Renal pelvis (tissue), 12 donors: ENCODE results near the gene SUOX. TPM values are rescaled to one million over a fixed set of nuclear protein-coding genes. Genes with fewer than 3 reads are reported as not detected.

Source experiments
- DNase-seq: peaks from one replicate; pipeline ENCODE4 v3.0.0-alpha.2; 2013
- long read RNA-seq, 16 experiments: transcript quantifications; one replicate each; lab custom pipeline, GENCODE V29; 2026
- polyA plus RNA-seq, 3 donors: library from polyadenylated mRNA; unstranded; fragments of 120-200 nt; gene quantifications; one replicate each; pipeline ENCODE4 v1.2.1, GENCODE V29; 2013; ENCODE audit not compliant: insufficient read length in 3 of 3

The SUOX gene
- polyA plus RNA-seq, result 10 to 100 TPM; 49.5 to 56.8 (median 53.3) TPM
- long read RNA-seq, donor 1, transcript SUOX-201 (5 exons, 2,364 nt), result major isoform, 6 of 9 reads
- long read RNA-seq, donor 1, partial matches to known transcripts, result 0 of 9 reads
- long read RNA-seq, donor 1, other reads (novel, unspliced or antisense), result 0 of 9 reads
- long read RNA-seq, donor 2, transcript SUOX-202 (4 exons, 2,306 nt), result minor isoform, 5 of 20 reads
- long read RNA-seq, donor 2, transcript SUOX-201 (5 exons, 2,364 nt), result major isoform, 10 of 20 reads
- long read RNA-seq, donor 2, partial matches to known transcripts, result 0 of 20 reads
- long read RNA-seq, donor 2, other reads (novel, unspliced or antisense), result 0 of 20 reads
- long read RNA-seq, donor 3, partial matches to known transcripts, result 0 of 11 reads
- long read RNA-seq, donor 3, other reads (novel, unspliced or antisense), result 0 of 11 reads
- long read RNA-seq, donor 4, transcript SUOX-202 (4 exons, 2,306 nt), result major isoform, 5 of 12 reads
- long read RNA-seq, donor 4, transcript SUOX-201 (5 exons, 2,364 nt), result major isoform, 5 of 12 reads
- long read RNA-seq, donor 4, partial matches to known transcripts, result 0 of 12 reads
- long read RNA-seq, donor 4, other reads (novel, unspliced or antisense), result 0 of 12 reads
- long read RNA-seq, donor 5, transcript SUOX-201 (5 exons, 2,364 nt), result major isoform, 9 of 10 reads
- long read RNA-seq, donor 5, partial matches to known transcripts, result 0 of 10 reads
- long read RNA-seq, donor 5, other reads (novel, unspliced or antisense), result 0 of 10 reads
- long read RNA-seq, donor 6, transcript SUOX-201 (5 exons, 2,364 nt), result major isoform, 7 of 15 reads
- long read RNA-seq, donor 6, partial matches to known transcripts, result 0 of 15 reads
- long read RNA-seq, donor 6, other reads (novel, unspliced or antisense), result 0 of 15 reads
- long read RNA-seq, donor 7, transcript SUOX-202 (4 exons, 2,306 nt), result major isoform, 7 of 12 reads
- long read RNA-seq, donor 7, partial matches to known transcripts, result 0 of 12 reads
- long read RNA-seq, donor 7, other reads (novel, unspliced or antisense), result 0 of 12 reads
- long read RNA-seq, donor 8, partial matches to known transcripts, result 0 of 7 reads
- long read RNA-seq, donor 8, other reads (novel, unspliced or antisense), result 0 of 7 reads
- long read RNA-seq, donor 9, transcript SUOX-201 (5 exons, 2,364 nt), result major isoform, 11 of 30 reads
- long read RNA-seq, donor 9, partial matches to known transcripts, result 10 of 30 reads
- long read RNA-seq, donor 9, other reads (novel, unspliced or antisense), result 0 of 30 reads
- long read RNA-seq, donor 10, transcript SUOX-203 (3 exons, 2,860 nt), result major isoform, 6 of 16 reads
- long read RNA-seq, donor 10, partial matches to known transcripts, result 0 of 16 reads
- long read RNA-seq, donor 10, other reads (novel, unspliced or antisense), result 0 of 16 reads
- long read RNA-seq, donor 11, partial matches to known transcripts, result 0 of 11 reads
- long read RNA-seq, donor 11, other reads (novel, unspliced or antisense), result 0 of 11 reads
- long read RNA-seq, donor 12, transcript SUOX-201 (5 exons, 2,364 nt), result major isoform, 8 of 21 reads
- long read RNA-seq, donor 12, transcript SUOX-204 (6 exons, 2,394 nt), result minor isoform, 5 of 21 reads
- long read RNA-seq, donor 12, partial matches to known transcripts, result 0 of 21 reads
- long read RNA-seq, donor 12, other reads (novel, unspliced or antisense), result 0 of 21 reads
- long read RNA-seq, donor 13, partial matches to known transcripts, result 0 of 8 reads
- long read RNA-seq, donor 13, other reads (novel, unspliced or antisense), result 0 of 8 reads
- long read RNA-seq, donor 14, result 0 reads
- long read RNA-seq, donor 15, transcript SUOX-203 (3 exons, 2,860 nt), result minor isoform, 5 of 15 reads
- long read RNA-seq, donor 15, transcript SUOX-201 (5 exons, 2,364 nt), result major isoform, 7 of 15 reads
- long read RNA-seq, donor 15, partial matches to known transcripts, result 0 of 15 reads
- long read RNA-seq, donor 15, other reads (novel, unspliced or antisense), result 0 of 15 reads
- long read RNA-seq, donor 16, transcript SUOX-201 (5 exons, 2,364 nt), result major isoform, 7 of 32 reads
- long read RNA-seq, donor 16, partial matches to known transcripts, result 19 of 32 reads
- long read RNA-seq, donor 16, other reads (novel, unspliced or antisense), result 0 of 32 reads

DNA sequence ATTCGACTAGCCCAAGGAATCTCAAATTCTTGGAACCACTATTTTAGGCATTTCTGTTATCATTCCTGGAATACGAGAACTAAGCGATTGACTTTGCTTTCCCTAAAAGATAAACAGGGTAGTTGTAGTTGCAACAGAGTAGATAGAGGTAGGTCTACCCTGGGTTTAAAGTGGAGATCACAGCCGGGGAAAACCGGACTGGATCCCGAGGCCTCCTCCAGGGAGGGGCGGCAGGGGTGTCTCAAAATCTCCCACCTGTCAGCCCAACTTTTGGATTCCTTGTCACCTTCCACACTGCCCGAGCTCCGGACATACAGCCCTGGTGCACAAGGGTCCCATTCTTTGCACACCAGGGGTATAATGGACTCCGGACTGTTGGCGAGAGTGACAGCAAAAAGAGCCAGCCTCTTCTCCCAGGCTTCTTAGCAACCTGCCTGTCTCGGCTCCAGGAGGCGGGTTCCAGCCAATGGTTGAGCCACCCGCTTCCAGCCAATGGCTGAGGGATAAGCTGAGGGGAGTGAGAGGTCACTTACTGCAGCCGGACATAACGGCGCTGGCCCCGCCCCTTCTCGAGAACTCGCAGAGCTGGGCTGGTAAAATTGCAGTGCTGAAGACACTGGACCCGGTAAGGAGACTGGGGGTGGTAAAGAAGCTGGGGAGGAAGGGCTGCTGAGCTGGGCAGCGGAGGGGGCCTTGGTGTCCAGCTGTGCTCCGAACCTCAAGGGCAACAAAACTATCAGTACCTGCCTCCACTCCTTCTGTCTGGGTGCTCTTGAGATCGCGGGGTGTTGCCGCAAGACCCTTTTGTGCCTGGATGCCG is at the start of gene SUOX:
Gene SUOX (plus strand): TSS at position 562 of the 820 bp plus-strand sequence. CDS start 4,946 bp downstream, outside the sequence.
- DNase-seq, result peak; percentile 98

DNA sequence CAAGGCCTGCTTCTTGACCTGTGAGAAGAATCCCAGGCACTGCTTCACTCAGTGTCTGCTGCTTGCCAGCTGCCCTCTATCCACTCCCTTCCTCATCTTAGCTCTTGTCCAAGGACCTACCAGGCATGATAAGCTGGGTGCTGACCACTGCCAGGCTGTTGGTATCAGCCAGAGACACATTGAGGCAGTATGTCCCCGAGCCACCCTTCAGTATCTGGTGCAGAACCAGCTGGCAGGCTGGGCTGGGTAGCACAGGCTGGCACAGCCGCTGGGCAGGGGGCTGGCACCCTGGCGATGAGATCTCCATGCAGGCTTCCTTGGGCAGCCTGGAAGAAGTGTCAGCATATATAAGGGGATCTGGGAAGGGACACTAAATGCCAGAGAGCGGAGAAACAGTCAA is 41.7 kb upstream of the SUOX start:
- no peak for DNase-seq

DNA sequence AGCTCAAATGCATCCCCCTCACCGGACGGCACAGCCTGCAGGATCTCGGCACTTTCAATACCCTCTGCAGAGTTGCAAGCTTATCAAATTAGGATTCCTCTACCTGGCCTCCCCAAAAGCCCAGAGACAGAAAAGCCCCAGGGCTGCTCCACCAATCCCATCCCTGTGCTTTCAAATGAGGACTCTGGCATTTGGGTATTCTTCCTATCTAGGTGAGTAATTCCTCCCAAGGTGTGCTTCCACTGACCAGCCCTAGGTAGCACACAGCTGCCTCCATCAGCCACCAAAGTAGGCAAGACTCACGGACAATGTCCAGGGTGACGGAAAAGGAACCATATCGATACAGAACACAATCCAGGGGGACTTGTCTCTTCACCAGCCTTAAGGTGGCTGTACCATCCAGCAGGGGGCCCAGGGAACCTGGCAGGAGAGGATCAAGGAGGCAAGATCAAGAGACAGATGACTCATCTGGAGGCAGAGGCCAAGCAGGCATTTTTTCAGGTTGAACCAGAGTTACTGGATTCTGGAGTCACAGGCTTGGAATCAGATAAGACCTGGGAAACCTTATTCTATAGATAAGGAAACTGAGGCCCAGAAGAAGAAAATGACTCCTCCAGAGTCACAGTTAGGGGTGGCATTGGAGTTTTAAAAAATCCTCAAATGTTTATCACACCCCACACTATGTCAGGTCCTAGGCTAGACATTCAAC is 41.1 kb upstream of the SUOX start:
- DNase-seq, result no peak

DNA sequence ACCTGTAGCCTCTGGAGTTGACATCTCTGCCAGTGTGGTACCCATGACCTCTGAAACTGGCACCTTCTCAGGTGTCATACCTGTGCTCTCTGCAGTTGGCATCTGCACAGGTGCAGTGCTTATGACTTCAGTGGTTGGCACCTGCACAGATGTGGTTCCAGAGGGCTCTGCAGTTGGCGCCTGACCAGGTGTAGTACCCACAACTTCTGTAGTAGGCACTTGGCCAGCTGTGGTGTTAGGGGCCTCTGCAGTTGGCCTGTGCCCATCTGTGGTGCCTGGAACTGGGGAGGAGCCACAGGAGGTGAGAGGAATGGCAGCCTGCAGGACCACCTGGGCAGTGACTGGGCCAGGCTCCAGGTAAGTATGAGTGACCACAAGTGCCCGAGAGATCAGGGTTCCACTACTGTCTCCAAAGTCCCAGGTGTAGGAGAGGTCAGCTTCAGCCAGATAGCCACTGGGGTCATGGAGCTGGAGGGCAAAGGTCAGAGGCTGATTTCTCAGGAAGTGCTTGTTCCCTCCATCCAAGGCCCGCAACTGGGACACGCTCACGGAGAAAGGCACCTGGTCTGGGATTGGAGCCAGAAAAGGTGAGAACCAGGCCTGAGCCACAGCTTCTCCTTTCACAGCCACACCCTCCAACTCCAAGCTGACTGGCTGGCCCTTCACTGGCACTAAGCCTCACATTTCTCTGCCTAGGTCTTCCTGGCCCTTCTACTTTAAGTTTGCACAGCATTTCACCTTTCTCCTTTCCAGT is 39.8 kb upstream of the SUOX start:
- DNase-seq, result no peak

DNA sequence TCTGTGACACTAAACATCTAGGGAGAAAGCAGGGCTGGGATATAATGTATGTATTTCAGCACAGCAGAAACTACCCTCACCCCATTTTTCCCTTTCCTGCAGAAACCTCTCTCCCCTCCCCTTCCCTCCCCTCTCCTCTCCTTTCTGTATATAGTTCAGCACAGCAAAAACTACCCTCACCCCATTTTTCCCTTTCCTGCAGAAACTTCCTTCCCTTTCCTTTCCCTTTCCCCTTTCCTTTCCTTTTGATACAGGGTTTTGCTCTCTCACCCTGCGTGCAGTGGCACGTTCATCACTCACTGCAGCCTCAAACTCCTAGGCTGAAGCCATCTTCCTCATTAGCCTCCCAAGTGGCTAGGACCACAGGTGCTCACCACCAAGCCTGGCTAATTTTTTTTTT is 33.3 kb upstream of the SUOX start:
- no peak for DNase-seq

DNA sequence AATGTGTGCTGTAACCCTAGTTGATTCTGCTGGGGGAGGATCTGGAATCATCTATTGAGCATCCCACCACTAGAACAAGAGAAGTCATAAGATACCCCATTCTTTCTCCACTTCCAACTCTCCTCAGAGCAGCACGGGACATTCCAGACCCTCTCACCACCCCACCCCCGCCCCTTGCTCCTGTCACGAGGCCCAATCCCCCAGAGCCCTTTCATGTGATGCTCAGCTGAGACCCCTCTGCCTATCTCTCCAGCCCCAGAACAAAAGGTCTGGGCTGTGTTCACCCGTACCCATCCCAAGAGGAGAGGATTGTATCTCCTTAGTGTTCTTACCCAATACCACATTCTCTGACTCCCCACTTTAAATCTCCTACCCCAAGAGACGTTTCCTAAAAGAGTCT is 31.8 kb upstream of the SUOX start:
- DNase-seq, result no peak

DNA sequence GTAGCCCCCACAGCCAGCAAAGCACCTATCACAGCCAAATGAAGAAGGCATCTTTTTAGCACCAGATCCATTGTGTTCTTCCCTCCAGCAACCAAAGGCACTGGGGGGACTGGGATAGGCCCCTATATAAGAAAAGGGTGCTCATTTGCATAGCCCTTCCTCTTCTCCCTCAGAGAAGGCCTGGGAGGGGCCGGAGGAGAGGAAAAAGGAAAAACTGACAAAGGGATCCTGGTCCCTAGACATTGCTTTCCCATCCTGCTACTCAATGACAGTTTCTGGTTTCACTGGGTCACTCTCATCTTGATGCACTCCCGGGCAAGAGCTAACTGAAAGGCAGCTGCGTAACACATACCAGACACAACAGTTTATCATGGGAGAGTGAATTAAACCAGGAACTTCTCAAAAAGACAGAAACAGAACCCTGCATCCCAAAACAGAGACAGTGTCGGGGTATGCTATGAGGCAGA is 31.1 kb upstream of the SUOX start, which contains the start of gene PMEL:
Gene PMEL (minus strand): TSS at position 102 of the 467 bp plus-strand sequence. CDS start 31 bp downstream, at position 71.
- peak; percentile 30 for DNase-seq

DNA sequence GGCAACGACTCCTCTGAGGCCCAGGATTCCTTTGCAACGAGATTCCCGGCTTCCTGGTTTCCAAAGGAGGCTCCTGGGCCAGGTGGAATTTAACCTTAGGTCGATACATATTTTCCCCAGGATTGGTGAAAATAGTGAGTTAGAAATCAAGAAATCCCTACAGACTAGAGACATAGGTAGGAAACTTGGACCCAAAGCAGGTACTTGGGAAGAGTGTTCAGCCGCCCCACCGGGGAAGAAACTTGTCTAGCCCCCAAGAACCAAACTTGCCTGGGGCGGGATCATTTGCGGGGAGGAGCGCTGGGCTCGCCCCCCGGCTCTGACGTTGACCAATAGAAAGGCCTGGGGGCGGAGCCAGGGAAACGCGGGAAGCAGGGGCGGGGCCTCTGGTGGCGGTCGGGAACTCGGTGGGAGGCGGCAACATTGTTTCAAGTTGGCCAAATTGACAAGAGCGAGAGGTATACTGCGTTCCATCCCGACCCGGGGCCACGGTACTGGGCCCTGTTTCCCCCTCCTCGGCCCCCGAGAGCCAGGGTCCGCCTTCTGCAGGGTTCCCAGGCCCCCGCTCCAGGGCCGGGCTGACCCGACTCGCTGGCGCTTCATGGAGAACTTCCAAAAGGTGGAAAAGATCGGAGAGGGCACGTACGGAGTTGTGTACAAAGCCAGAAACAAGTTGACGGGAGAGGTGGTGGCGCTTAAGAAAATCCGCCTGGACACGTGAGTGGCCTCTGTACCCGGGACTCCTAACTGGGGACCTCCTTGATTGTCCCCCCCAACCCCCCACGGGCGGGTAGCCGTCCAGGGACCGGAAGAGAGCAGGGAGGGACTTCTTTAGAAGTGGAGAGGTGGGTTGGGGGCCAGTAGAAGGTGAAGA is 30.4 kb upstream of the SUOX start, which contains the start of gene CDK2:
Gene CDK2 (plus strand): TSS at position 423 of the 874 bp plus-strand sequence. CDS start 179 bp downstream, at position 602.
- peak; percentile 90 for DNase-seq

DNA sequence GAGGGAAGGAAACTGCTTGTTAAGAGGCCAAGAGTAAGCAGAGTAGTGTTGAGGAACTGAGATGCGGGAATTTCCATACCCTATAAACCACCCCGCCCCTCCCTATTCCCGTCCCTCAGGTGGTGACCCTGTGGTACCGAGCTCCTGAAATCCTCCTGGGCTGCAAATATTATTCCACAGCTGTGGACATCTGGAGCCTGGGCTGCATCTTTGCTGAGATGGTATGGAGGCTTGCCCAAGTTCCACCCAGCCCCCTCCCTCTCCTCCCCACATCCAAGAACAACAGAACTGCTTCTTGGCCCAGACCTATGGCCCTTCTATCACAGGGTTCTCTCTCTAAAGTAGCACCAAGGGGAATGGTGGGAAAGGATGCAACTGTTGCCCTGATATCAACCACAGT is 27.7 kb upstream of the SUOX start:
- DNase-seq, result no peak

DNA sequence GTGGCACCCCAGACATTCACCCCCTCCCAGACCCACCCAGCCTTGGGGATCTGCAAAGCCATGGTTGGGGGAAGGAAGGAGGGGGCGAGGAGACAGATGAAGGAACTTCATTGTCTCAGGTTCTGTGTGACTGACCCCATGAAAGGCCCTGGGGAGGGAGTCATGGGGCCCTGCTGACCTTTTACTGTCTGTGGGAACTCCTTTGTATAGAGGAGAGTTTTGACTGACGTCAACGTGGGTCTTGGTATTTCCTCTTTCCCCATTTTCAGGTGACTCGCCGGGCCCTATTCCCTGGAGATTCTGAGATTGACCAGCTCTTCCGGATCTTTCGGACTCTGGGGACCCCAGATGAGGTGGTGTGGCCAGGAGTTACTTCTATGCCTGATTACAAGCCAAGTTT is 26.3 kb upstream of the SUOX start:
- no peak for DNase-seq

DNA sequence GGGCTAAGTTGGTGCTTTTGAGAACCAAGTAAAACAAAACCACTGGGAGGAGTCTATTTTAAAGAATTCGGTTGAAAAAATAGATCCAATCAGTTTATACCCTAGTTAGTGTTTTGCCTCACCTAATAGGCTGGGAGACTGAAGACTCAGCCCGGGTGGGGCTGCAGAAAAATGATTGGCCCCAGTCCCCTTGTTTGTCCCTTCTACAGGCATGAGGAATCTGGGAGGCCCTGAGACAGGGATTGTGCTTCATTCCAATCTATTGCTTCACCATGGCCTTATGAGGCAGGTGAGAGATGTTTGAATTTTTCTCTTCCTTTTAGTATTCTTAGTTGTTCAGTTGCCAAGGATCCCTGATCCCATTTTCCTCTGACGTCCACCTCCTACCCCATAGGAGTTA is 25.0 kb upstream of the SUOX start:
- DNase-seq, result no peak

DNA sequence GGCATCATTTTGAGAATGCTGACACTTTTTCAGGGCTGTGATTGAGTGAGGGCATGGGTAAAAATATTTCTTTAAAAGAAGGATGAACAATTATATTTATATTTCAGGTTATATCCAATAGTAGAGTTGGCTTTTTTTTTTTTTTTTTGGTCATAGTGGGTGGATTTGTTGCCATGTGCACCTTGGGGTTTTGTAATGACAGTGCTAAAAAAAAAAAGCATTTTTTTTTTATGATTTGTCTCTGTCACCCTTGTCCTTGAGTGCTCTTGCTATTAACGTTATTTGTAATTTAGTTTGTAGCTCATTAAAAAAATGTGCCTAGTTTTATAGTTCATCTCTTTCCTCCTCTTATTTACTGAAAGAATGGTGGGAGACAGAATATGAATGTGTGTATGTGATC is 24.6 kb upstream of the SUOX start:
- DNase-seq, result no peak

DNA sequence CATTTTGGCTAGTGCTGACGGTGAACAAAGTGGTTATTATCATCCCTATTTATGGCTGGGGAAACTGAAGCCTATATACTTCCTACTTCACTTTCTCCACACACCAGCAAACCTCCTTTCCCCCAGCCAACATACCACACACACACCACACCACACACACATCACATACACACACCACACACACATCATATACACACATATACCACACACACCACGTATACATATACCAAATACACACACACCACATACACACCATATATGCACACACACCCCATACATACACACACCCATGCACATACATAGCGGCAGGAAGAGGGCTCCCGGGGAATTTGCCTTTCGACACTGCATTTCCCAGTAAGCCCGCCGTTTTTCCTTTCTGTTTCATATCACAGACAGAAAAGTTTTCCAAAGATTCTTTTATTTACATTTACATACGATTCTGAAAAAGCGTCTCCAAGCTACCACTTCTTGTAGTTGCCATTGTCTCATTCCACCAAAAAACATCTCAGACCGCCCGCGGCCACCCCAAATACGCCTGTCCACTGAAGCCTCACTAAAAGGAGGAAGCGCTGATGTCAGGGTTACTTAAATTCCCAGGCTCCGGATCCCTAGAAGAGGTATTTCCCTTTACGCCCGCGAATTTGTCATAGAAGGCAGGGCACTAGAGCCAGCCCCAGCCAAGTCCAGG is 24.0 kb upstream of the SUOX start:
- DNase-seq, result no peak

DNA sequence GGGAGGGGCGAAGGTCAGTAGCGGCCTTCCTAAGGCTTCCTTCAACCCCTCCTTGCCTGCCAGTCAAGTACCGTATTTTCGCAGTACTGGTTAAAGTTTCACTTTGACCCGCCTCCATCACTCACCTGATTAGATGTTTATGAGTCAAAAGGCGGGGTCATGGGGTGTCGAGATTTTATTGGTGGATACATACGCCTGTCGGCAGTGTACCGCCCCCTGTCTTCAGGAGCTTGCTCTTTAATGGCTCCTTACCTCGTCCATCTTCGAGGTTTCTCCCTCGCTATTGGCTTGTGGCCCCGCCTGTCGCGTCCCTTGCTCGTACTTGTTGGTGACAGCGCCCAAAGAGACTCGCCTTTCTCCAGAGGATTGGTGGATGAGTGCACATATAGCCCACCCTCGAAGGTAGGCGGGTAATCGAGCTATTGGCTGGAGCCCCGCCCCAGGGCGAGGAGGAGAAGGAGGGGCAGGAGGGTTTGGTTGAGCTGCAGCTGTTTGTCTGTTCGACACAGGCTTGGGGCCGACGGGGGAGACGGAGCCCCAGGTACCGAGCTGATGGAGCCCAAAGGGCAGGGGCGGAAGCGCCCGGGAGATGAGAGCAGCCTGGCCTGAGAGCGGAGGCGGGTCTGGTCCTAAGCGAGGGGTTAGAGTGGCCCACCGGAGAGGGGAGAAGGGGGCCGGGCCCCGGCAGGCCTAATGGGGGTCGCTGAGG is 23.3 kb upstream of the SUOX start, which contains the start of gene RAB5B:
Gene RAB5B (plus strand): TSS at position 480 of the 709 bp plus-strand sequence. CDS start 12,883 bp downstream, outside the sequence.
- DNase-seq, result peak; percentile 100

DNA sequence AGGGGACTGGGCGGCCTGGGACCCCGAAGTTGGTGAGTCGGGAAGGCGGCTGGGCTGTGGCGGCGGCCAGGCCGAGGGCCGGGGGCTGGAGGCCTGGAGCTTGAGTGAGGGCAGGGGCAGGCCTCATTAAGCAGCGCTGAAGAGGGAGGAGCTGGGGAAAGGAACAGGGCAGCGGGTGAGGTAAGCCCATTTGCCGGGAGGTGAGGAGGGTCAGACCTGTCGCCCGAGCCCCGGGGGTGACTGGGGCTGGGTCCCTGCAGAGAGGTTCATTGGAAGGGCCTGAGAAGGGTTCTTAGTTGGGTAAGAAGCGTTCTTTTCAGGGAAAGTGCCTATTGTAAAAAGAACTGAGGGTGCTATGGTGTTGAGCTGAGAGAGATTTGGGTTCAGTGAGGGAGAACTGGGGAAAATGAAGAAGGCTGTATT is 22.8 kb upstream of the SUOX start:
- DNase-seq, result peak; percentile 64
